IMR-90 (cell line): ENCODE results near the gene B3GALT6. TPM values are rescaled to one million over a fixed set of nuclear protein-coding genes. Genes with fewer than 3 reads are reported as not detected.

ENCODE experiments used
- ATAC-seq: fragments of 200-7000 bp; cut with Tn5 transposase; 2 replicates; pipeline ENCODE4 v1.9.1; 2020; ENCODE audit warnings: low read depth, mild to moderate bottlenecking, moderate library complexity
- BruUV-seq: library from RNA; stranded (reverse); fragments of 400-500 nt; replicated peaks from 2 replicates; lab custom pipeline; 2021; lab: Mats Ljungman, UMichigan
- CTCF ChIA-PET: fragments of 300-600 bp; formaldehyde crosslinking; extraction: SDS; loops from one replicate; lab custom pipeline; 2021; ENCODE audit warnings: antibody characterized with exemption; lab: Yijun Ruan, JAX
- POLR2A ChIA-PET: fragments of 300-600 bp; sonication (Branson Sonifier 250); formaldehyde crosslinking; loops from one replicate; lab custom pipeline; 2022; ENCODE audit warnings: antibody characterized with exemption; ENCODE audit not compliant: unreplicated experiment; lab: Charles Lee
- DNase-seq: peaks from one replicate; pipeline ENCODE4 v3.0.0; 2013
- H2AFZ ChIP-seq: replicated peaks from 2 replicates; pipeline ENCODE3; 2013; ENCODE audit warnings: low read length, mild to moderate bottlenecking; ENCODE audit not compliant: poor library complexity
- H2AK5ac ChIP-seq: 2 replicates; pipeline ENCODE4 v1.6.1; 2013; ENCODE audit warnings: low read depth, low read length, inconsistent platforms
- H2AK9ac ChIP-seq: replicated peaks from 2 replicates; pipeline ENCODE3; 2013; ENCODE audit warnings: mild to moderate bottlenecking, low read depth, low read length, moderate library complexity; ENCODE audit not compliant: poor library complexity
- H2BK120ac ChIP-seq: 2 replicates; pipeline ENCODE4 v1.6.1; 2013; ENCODE audit warnings: low read depth, low read length, inconsistent platforms
- H2BK15ac ChIP-seq: 3 replicates; pipeline ENCODE4 v1.6.1; 2013; ENCODE audit warnings: low read depth, low read length, inconsistent platforms
- H2BK20ac ChIP-seq: 2 replicates; pipeline ENCODE4 v1.6.1; 2013; ENCODE audit warnings: low read depth, mild to moderate bottlenecking, inconsistent platforms, low read length, moderate library complexity
- H2BK5ac ChIP-seq: 2 replicates; pipeline ENCODE4 v1.6.1; 2013; ENCODE audit warnings: mild to moderate bottlenecking, low read depth, low read length, inconsistent platforms; ENCODE audit not compliant: poor library complexity, severe bottlenecking
- H3K14ac ChIP-seq: replicated peaks from 2 replicates; pipeline ENCODE4 v1.6.1; 2013; ENCODE audit warnings: low read depth, low read length, inconsistent platforms
- H3K18ac ChIP-seq: 2 replicates; pipeline ENCODE4 v1.6.1; 2013; ENCODE audit warnings: low read depth, low read length, control low read depth
- H3K23ac ChIP-seq: 2 replicates; pipeline ENCODE4 v1.6.1; 2013; ENCODE audit warnings: low read depth, low read length, inconsistent platforms
- H3K27ac ChIP-seq: 2 replicates; pipeline ENCODE4 v1.5.1; 2013; ENCODE audit warnings: mild to moderate bottlenecking, control low read depth, low read length; ENCODE audit not compliant: insufficient read depth
- H3K27me3 ChIP-seq: 2 replicates; pipeline ENCODE4 v1.6.1; 2013; ENCODE audit warnings: low read length; ENCODE audit not compliant: control insufficient read depth, insufficient read depth
- H3K36me3 ChIP-seq: 2 replicates; pipeline ENCODE4 v1.6.1; 2013; ENCODE audit warnings: low read length, mixed read lengths; ENCODE audit not compliant: control insufficient read depth, insufficient read depth
- H3K4ac ChIP-seq: 2 replicates; pipeline ENCODE4 v1.6.1; 2013; ENCODE audit warnings: low read depth, low read length, inconsistent platforms
- H3K4me1 ChIP-seq: 2 replicates; pipeline ENCODE4 v1.6.1; 2013; ENCODE audit warnings: low read length, mixed read lengths; ENCODE audit not compliant: control insufficient read depth, insufficient read depth
- H3K4me2 ChIP-seq: 2 replicates; pipeline ENCODE4 v1.6.1; 2013; ENCODE audit warnings: low read depth, mild to moderate bottlenecking, control low read depth, low read length, moderate library complexity
- H3K4me3 ChIP-seq: 2 replicates; pipeline ENCODE4 v1.5.1; 2013; ENCODE audit warnings: low read depth, mild to moderate bottlenecking, control low read depth, low read length, moderate library complexity; ENCODE audit not compliant: insufficient read depth
- H3K56ac ChIP-seq: 2 replicates; pipeline ENCODE4 v1.6.1; 2013; ENCODE audit warnings: low read length, inconsistent platforms; ENCODE audit not compliant: insufficient read depth; ENCODE audit errors: extremely low read depth
- H3K79me1 ChIP-seq, 2 experiments: 2 replicates each; pipeline ENCODE4 v1.6.1; 2013; ENCODE audit warnings: low read length in 2 of 2, inconsistent platforms in 1 of 2, low read depth in 1 of 2
- H3K9ac ChIP-seq: 2 replicates; pipeline ENCODE4 v1.6.1; 2013; ENCODE audit warnings: low read depth, low read length, control low read depth
- H3K9me1 ChIP-seq: 2 replicates; pipeline ENCODE4 v1.6.1; 2013; ENCODE audit warnings: low read length, inconsistent platforms; ENCODE audit not compliant: insufficient read depth
- H3K9me3 ChIP-seq: 2 replicates; pipeline ENCODE4 v1.6.1; 2013; ENCODE audit warnings: low read length; ENCODE audit not compliant: control insufficient read depth, insufficient read depth
- H4K20me1 ChIP-seq: 2 replicates; pipeline ENCODE4 v1.6.1; 2013; ENCODE audit warnings: low read length, inconsistent platforms; ENCODE audit not compliant: insufficient read depth
- H4K5ac ChIP-seq: 2 replicates; pipeline ENCODE4 v1.6.1; 2013; ENCODE audit warnings: mild to moderate bottlenecking, low read depth, low read length, control low read depth
- H4K8ac ChIP-seq, 2 experiments: 2 replicates each; pipeline ENCODE4 v1.6.1; 2013; ENCODE audit warnings: low read depth in 2 of 2, low read length in 2 of 2, control low read depth in 1 of 2, inconsistent platforms in 1 of 2
- H4K91ac ChIP-seq: 2 replicates; pipeline ENCODE4 v1.6.1; 2013; ENCODE audit warnings: low read depth, low read length, inconsistent platforms; ENCODE audit not compliant: insufficient read depth
- BHLHE40 ChIP-seq: fragments of 150-350 bp; IDR thresholded peaks from 2 replicates; pipeline ENCODE4 v1.6.1; 2016; ENCODE audit warnings: mild to moderate bottlenecking, low read depth, low read length
- CEBPB ChIP-seq: IDR thresholded peaks from 2 replicates; pipeline ENCODE4 v1.6.1; 2012; ENCODE audit warnings: low read depth, low read length, improper control_type of control experiment
- CHD1 ChIP-seq: IDR thresholded peaks from 2 replicates; pipeline ENCODE4 v1.6.1; 2012; ENCODE audit warnings: low read depth, low read length, improper control_type of control experiment
- CTCF ChIP-seq: conservative IDR thresholded peaks from 2 replicates; pipeline ENCODE4 v1.5.1; 2012; ENCODE audit warnings: mild to moderate bottlenecking, low read depth, low read length, improper control_type of control experiment
- FOS ChIP-seq: fragments of 150-350 bp; IDR thresholded peaks from 2 replicates; pipeline ENCODE4 v1.6.1; 2016; ENCODE audit warnings: low read depth, low read length
- MAFK ChIP-seq: IDR thresholded peaks from 2 replicates; pipeline ENCODE4 v1.6.1; 2012; ENCODE audit warnings: low read depth, low read length, improper control_type of control experiment
- MXI1 ChIP-seq: IDR thresholded peaks from 2 replicates; pipeline ENCODE4 v1.6.1; 2012; ENCODE audit warnings: low read depth, mild to moderate bottlenecking, low read length, moderate library complexity, borderline replicate concordance
- NFE2L2 ChIP-seq: fragments of 150-350 bp; IDR thresholded peaks from 2 replicates; pipeline ENCODE4 v1.6.1; 2016; ENCODE audit warnings: low read depth, mild to moderate bottlenecking, low read length
- POLR2A ChIP-seq: IDR thresholded peaks from 2 replicates; pipeline ENCODE4 v1.6.1; 2012; ENCODE audit warnings: mild to moderate bottlenecking, low read depth, low read length
- RAD21 ChIP-seq: IDR thresholded peaks from 2 replicates; pipeline ENCODE4 v1.6.1; 2012; ENCODE audit warnings: low read length, improper control_type of control experiment
- RCOR1 ChIP-seq: IDR thresholded peaks from 2 replicates; pipeline ENCODE4 v1.6.1; 2012; ENCODE audit warnings: mild to moderate bottlenecking, low read length, improper control_type of control experiment; ENCODE audit not compliant: insufficient replicate concordance
- RFX5 ChIP-seq: IDR thresholded peaks from 2 replicates; pipeline ENCODE4 v1.8.0; 2012; ENCODE audit warnings: low read depth, mild to moderate bottlenecking, low read length, moderate library complexity
- SMC3 ChIP-seq: fragments of 150-350 bp; IDR thresholded peaks from 2 replicates; pipeline ENCODE4 v1.6.1; 2016; ENCODE audit warnings: low read depth, mild to moderate bottlenecking, antibody characterized with exemption, low read length, moderate library complexity
- USF2 ChIP-seq: fragments of 150-350 bp; IDR thresholded peaks from 2 replicates; pipeline ENCODE4 v1.6.1; 2017; ENCODE audit warnings: mild to moderate bottlenecking, antibody characterized with exemption, low read length, low read depth
- WGBS, 2 experiments: methylation state at CpG; one replicate each; pipeline versions ENCODE4 v1.1.5 to v1.1.7; 2013; ENCODE audit warnings: missing lambda C conversion rate in 2 of 2; ENCODE audit not compliant: insufficient read length in 1 of 2; ENCODE audit errors: extremely low coverage in 2 of 2; 5-methylcytosine and 5-hydroxymethylcytosine counted together
- dilution Hi-C: fragments of 300-500 bp; cut with HindIII; formaldehyde crosslinking; loops from one replicate; pipeline ENCODE4 v1.14.3; 2018; ENCODE audit warnings: low sequenced_read_pairs; ENCODE audit not compliant: unreplicated experiment
- in situ Hi-C: fragments of 300-500 bp; cut with MboI; formaldehyde crosslinking; loops from 3 replicates; pipeline ENCODE4 v1.14.3; 2019; ENCODE audit warnings: low sequenced_read_pairs, inconsistent platforms, mixed read lengths
- intact Hi-C: fragments of 100-400 bp; cut with micrococcal nuclease; formaldehyde crosslinking; loops from 2 replicates; pipeline ENCODE4 v1.10.0; 2022
- polyA plus RNA-seq, 3 experiments: library from polyadenylated mRNA; depleted of rRNA; stranded (reverse); fragments of >200 nt; gene quantifications; 2 replicates each; pipeline ENCODE4 v1.2.3, GENCODE V29; 2012; ENCODE audit warnings: low replicate concordance in 1 of 3
- total RNA-seq: library from RNA; depleted of rRNA; stranded (reverse); fragments of >200 nt; gene quantifications from 2 replicates; pipeline ENCODE4 v1.2.3, GENCODE V29; 2012
- TF ChIP-seq, protein P1 (sequence below): fragments of 150-350 bp; IDR thresholded peaks from 2 replicates; pipeline ENCODE4 v1.6.1; 2016; ENCODE audit warnings: low read depth, mild to moderate bottlenecking, low read length, moderate library complexity, borderline replicate concordance

B3GALT6 gene
- total and polyA plus RNA-seq, 2 of the 4 experiments (the other 2 are of a cell fraction): 12.2 to 23.0 TPM

DNA sequence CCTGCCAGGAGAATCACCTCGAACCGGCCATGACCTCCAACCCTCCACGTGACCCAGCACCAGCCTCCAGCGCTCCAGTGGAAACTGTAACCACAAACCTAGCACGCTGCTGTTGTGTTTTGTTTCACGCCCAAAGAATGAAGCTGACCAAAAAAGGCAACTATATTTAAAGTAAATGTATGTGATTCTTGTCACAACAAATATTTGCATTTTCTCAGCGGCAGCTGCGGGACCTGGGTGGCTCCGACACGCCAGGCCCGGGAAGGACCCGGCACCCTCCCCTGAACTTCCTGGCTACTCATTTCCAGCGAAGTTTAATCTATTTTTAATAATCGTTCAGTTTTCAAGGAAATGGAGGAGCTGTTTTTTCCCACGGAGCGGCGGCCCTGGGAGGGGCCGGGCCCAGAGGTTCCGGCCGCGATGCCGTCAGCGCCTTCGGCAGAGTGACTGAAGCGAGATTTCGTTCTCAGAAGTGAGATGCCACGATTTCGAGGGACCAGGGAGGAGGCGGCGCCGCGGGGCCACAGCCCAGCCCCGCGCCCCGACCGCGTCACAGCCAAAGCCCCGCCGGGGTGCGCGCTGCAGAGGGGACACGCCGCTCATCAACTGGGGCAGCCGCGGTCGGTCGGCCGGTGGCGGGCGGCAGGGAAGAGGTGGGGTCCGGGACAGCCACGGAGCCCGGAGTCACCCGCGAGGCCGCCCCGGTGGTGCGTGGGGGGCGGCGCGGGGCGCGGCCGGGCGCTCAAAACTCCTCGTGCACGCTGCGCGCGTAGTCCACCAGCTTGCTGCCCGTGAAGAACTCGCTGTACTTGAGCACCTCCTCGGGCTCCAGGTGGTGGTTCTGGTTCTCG, 15.0 kb upstream of the B3GALT6 start:
- peaks cover 13% of the 10 kb centered on the region for H4K20me1 ChIP-seq
- POLR2A ChIA-PET: no interaction called here
- dilution Hi-C loops: no loop called here

More for the DNA sequence above, 15.0 kb upstream of the B3GALT6 start:
- H2BK120ac ChIP-seq: no peak overlapping the region
- no peak overlapping the region for H2AFZ ChIP-seq
- peaks cover 4 to 13% of the 10 kb centered on the region in 2 experiments; a peak in 2 of 4 replicates for H3K79me1 ChIP-seq
- peak overlapping the region; percentile 37 for H2AK9ac ChIP-seq
- WGBS, 2 experiments: 94% methylated on average over 53 of the region's 74 CpGs; no CpG with 5 or more reads in 1 of the 2 experiments
- no peak overlapping the region for H3K4me2 ChIP-seq
- no peak for TF ChIP-seq BHLHE40
- no peak for TF ChIP-seq CHD1
- TF ChIP-seq USF2: no peak
- no peak for TF ChIP-seq MAFK
- TF ChIP-seq FOS: no peak
- no peak for TF ChIP-seq CTCF
- TF ChIP-seq RCOR1: no peak
- TF ChIP-seq RFX5: no peak
- TF ChIP-seq SMC3: no peak
- no peak for TF ChIP-seq NFE2L2
- no peak for TF ChIP-seq MXI1
- TF ChIP-seq RAD21: no peak
- no peak for TF ChIP-seq POLR2A
- TF ChIP-seq, protein P1, sequence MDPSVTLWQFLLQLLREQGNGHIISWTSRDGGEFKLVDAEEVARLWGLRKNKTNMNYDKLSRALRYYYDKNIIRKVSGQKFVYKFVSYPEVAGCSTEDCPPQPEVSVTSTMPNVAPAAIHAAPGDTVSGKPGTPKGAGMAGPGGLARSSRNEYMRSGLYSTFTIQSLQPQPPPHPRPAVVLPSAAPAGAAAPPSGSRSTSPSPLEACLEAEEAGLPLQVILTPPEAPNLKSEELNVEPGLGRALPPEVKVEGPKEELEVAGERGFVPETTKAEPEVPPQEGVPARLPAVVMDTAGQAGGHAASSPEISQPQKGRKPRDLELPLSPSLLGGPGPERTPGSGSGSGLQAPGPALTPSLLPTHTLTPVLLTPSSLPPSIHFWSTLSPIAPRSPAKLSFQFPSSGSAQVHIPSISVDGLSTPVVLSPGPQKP: no peak
- no peak for TF ChIP-seq CEBPB
- no peak overlapping the region for H3K18ac ChIP-seq
- BruUV-seq: TSS peak; percentile 98
- no peak overlapping the region for H4K8ac ChIP-seq
- H3K56ac ChIP-seq: no peak overlapping the region
- no peaks in the 10 kb centered on the region for H3K9me3 ChIP-seq
- no peaks in the 10 kb centered on the region; the same call in 1 of the 2 replicates for H3K9me1 ChIP-seq
- H3K4me1 ChIP-seq: no peaks in the 10 kb centered on the region
- no peak overlapping the region for H2BK5ac ChIP-seq
- in situ Hi-C loops: no loop called here
- no peaks in the 10 kb centered on the region for H3K27me3 ChIP-seq
- no peak overlapping the region for H3K9ac ChIP-seq
- no peak overlapping the region for H4K91ac ChIP-seq
- no peak overlapping the region for H4K5ac ChIP-seq
- no peak overlapping the region for H3K23ac ChIP-seq
- H3K4ac ChIP-seq: no peak overlapping the region
- no peak overlapping the region for H2BK20ac ChIP-seq
- CTCF ChIA-PET: no interaction called here
- intact Hi-C loops: no loop called here
- peaks cover 47% of the 10 kb centered on the region for H3K36me3 ChIP-seq
- no peak overlapping the region for H3K14ac ChIP-seq
- no peak overlapping the region for H3K27ac ChIP-seq
- H3K4me3 ChIP-seq: no peak overlapping the region
- no peak overlapping the region for H2AK5ac ChIP-seq
- ATAC-seq: no peak
- H2BK15ac ChIP-seq: no peak overlapping the region
- DNase-seq: no peak
